Esophagus squamous epithelium (tissue), 5 donors: Measurements from ENCODE around the gene AHI1. TPM values are rescaled to one million over a fixed set of nuclear protein-coding genes. Genes with fewer than 3 reads are reported as not detected.

Source experiments
- DNase-seq: peaks from one replicate; lab custom pipeline; 2025; lab: John Stamatoyannopoulos, UW
- H3K27ac ChIP-seq, 4 donors: fragments of 200-600 bp; sonication (generic); one replicate each; pipeline ENCODE4 v1.5.1; 2016 to 2019; ENCODE audit warnings: mild to moderate bottlenecking in 1 of 4
- H3K27me3 ChIP-seq, 4 donors: fragments of 200-600 bp; sonication (generic); 1 replicate in 3 of 4; 2 replicates in 1 of 4; pipeline versions ENCODE4 v1.5.1 to v1.6.0; 2017 to 2021; ENCODE audit warnings: antibody characterized with exemption in 1 of 4
- H3K36me3 ChIP-seq, 3 donors: fragments of 200-600 bp; sonication (generic); one replicate each; pipeline ENCODE4 v1.5.1; 2016 to 2019
- H3K4me1 ChIP-seq, 3 donors: fragments of 200-600 bp; sonication (generic); one replicate each; pipeline ENCODE4 v1.5.1; 2017 to 2019
- H3K4me3 ChIP-seq, 4 donors: fragments of 200-600 bp; sonication (generic); 1 replicate in 3 of 4; 2 replicates in 1 of 4; pipeline ENCODE4 v1.5.1; 2016 to 2019; ENCODE audit warnings: mild to moderate bottlenecking in 2 of 4, moderate library complexity in 1 of 4
- H3K9me3 ChIP-seq, 3 donors: fragments of 200-600 bp; sonication (generic); one replicate each; pipeline ENCODE4 v1.5.1; 2016 to 2019
- CTCF ChIP-seq, 6 experiments: fragments of 450-650 bp in 4 of 6; fragments of 200-600 bp in 2 of 6; sonication (generic) in 2 of 6; IDR thresholded peaks; one replicate each; pipeline ENCODE4 v1.5.1; 2016 to 2019; ENCODE audit warnings: antibody characterized with exemption in 6 of 6, mild to moderate bottlenecking in 4 of 6, moderate library complexity in 4 of 6
- POLR2A ChIP-seq, 4 donors: fragments of 450-650 bp; IDR thresholded peaks; one replicate each; pipeline ENCODE4 v1.6.1; 2017; ENCODE audit warnings: antibody characterized with exemption in 4 of 4, mild to moderate bottlenecking in 4 of 4, moderate library complexity in 3 of 4
- WGBS, 2 donors: methylation state at CpG; one replicate each; pipeline ENCODE4 v1.1.5; 2018; 5-methylcytosine and 5-hydroxymethylcytosine counted together
- intact Hi-C: fragments of 100-400 bp; cut with DNase I; formaldehyde crosslinking; loops from one replicate; pipeline ENCODE4 v1.15.0; 2022
- total RNA-seq, 4 donors: library from RNA; depleted of rRNA; stranded (reverse); fragments of >200 nt; gene quantifications; one replicate each; pipeline ENCODE4 v1.1.0, GENCODE V29; 2016
- donor health status: DM: yes; HTN: yes; CAD: no.

Gene AHI1
- total RNA-seq, 4 donors from 2014 or later: 4.5 to 24.2 (median 7.6) TPM

- Histone ChIP-seq H3K27me3 (no peaks in the 10 kb centered on the region), H3K27ac (no peak overlapping the region), H3K9me3 (no peaks in the 10 kb centered on the region), H3K4me1 (no peaks in the 10 kb centered on the region), H3K4me3 (no peak overlapping the region), H3K36me3 (peaks cover 0 to 3% (median 0%) of the 10 kb centered on the region in 3 donors)
- TF ChIP-seq POLR2A (IDR thresholded peaks at IDR 0.05) (no peak), CTCF (IDR thresholded peaks at IDR 0.05) (no peak)
- intact Hi-C loops: no loop called here
- DNase-seq: no peak
- 92 to 95% methylated on average over 4 of the region's 4 CpGs for WGBS, 2 donors
These were observed 192.7 kb downstream of the AHI1 start for GRCh38 chr6:135304883-135305282.

DNA sequence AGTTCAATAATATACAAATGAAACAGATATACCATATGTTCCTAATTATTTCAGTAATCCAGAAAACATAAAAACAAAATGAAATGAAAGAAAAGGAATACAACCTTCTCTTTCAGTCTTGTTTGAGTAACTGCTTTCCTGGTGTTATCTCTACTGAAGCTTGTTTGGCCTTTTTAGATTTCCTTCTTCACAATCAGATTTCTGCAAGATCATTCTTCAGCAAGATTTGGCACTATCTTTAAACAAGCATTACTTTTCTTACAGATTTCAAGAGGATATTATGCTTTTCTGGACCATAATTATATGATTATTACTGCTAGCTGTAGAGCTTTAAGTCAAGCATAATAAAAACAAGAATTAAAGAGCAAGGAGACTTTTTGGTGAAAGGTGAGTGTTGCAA, 196.2 kb downstream of the AHI1 start:
- TF ChIP-seq POLR2A (IDR thresholded peaks at IDR 0.05): no peak
- TF ChIP-seq CTCF (IDR thresholded peaks at IDR 0.05): no peak
- intact Hi-C loops: no loop called here
- no peaks in the 10 kb centered on the region for H3K4me1 ChIP-seq

DNA sequence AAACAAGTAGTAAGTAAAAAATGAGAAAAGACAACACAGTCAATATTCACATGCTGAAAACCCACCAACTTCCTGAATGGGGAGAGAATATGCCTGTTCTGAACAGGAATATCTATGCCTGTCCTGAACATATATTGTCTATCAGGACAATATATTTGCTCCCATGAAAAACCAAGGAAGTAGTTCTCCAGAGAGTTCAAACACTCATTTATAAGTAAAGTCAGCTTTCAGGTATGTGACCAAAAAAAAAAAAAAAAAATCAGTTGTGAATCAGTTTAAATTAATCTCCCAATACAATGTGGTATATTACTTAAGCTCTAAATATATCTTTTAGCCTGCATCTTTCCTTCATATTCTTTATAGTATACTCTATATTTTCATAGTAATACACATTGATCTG, 197.0 kb downstream of the AHI1 start:
- no peaks in the 10 kb centered on the region for H3K27me3 ChIP-seq
- peaks cover 0 to 7% (median 0%) of the 10 kb centered on the region in 3 donors for H3K36me3 ChIP-seq
- no peak overlapping the region for H3K27ac ChIP-seq
- no peaks in the 10 kb centered on the region for H3K4me1 ChIP-seq
- H3K9me3 ChIP-seq: no peaks in the 10 kb centered on the region
- H3K4me3 ChIP-seq: no peak overlapping the region
- TF ChIP-seq CTCF (IDR thresholded peaks at IDR 0.05): no peak
- no peak for TF ChIP-seq POLR2A (IDR thresholded peaks at IDR 0.05)
- no peak for DNase-seq
- intact Hi-C loops: no loop called here

More for the DNA sequence above, 196.2 kb downstream of the AHI1 start:
- Histone ChIP-seq H3K27ac (no peak overlapping the region), H3K9me3 (no peaks in the 10 kb centered on the region), H3K36me3 (no peaks in the 10 kb centered on the region), H3K27me3 (no peaks in the 10 kb centered on the region), H3K4me3 (no peak overlapping the region)
- DNase-seq: no peak

- no peak overlapping the region for H3K4me3 ChIP-seq
- intact Hi-C loops: no loop called here
- no peaks in the 10 kb centered on the region for H3K27me3 ChIP-seq
- H3K27ac ChIP-seq: no peak overlapping the region
- WGBS, 2 donors: 83 to 87% methylated on average over 2 of the region's 2 CpGs
- peaks cover 0 to 4% (median 0%) of the 10 kb centered on the region in 3 donors for H3K9me3 ChIP-seq
- H3K36me3 ChIP-seq: peaks cover 0 to 13% (median 0%) of the 10 kb centered on the region in 3 donors
- TF ChIP-seq POLR2A (IDR thresholded peaks at IDR 0.05) (no peak), CTCF (IDR thresholded peaks at IDR 0.05) (no peak)
- DNase-seq: no peak
- H3K4me1 ChIP-seq: no peaks in the 10 kb centered on the region
These were observed 198.3 kb downstream of the AHI1 start for GRCh38 chr6:135299256-135299655.

DNA sequence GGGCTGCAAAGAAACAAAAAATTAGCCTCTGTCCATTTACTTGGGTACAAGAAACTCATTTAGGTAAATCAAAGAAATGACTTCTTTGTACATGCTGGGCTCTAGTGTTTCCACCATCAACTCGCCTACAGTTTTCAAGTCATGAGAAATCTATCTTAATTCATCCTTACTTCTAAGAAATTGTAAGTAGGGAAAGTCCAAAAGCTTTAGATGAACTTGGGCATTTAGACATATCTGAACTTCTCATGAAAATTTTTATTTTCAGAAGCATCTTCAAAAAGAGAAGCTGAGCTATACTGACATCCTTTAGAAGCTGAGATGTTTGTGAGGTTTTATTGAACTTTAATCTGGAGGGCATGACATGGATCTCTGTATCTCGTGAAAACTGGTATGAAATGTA, 199.1 kb downstream of the AHI1 start:
- WGBS, 2 donors: 73 to 86% methylated on average over 2 of the region's 2 CpGs
- Histone ChIP-seq H3K4me3 (no peak overlapping the region), H3K27ac (no peak overlapping the region), H3K4me1 (no peaks in the 10 kb centered on the region), H3K9me3 (peaks cover 0 to 4% (median 0%) of the 10 kb centered on the region in 3 donors), H3K27me3 (no peaks in the 10 kb centered on the region), H3K36me3 (peaks cover 0 to 13% (median 0%) of the 10 kb centered on the region in 3 donors)
- DNase-seq: no peak
- intact Hi-C loops: no loop called here
- TF ChIP-seq CTCF (IDR thresholded peaks at IDR 0.05) (no peak), POLR2A (IDR thresholded peaks at IDR 0.05) (no peak)
